GM21529 (cell line): ENCODE measurements around the gene NR2F1.
"Not testable (repeated sequence)": the region's sequence is repeated elsewhere in the genome, so short reads cannot be mapped to it uniquely, and the experiment has no call there.

Experiments used
- ATAC-seq: cut with Tn5 transposase; IDR thresholded peaks from one replicate; pipeline ENCODE4 v1.9.1; 2021; ENCODE audit not compliant: unreplicated experiment

The NR2F1 gene

DNA sequence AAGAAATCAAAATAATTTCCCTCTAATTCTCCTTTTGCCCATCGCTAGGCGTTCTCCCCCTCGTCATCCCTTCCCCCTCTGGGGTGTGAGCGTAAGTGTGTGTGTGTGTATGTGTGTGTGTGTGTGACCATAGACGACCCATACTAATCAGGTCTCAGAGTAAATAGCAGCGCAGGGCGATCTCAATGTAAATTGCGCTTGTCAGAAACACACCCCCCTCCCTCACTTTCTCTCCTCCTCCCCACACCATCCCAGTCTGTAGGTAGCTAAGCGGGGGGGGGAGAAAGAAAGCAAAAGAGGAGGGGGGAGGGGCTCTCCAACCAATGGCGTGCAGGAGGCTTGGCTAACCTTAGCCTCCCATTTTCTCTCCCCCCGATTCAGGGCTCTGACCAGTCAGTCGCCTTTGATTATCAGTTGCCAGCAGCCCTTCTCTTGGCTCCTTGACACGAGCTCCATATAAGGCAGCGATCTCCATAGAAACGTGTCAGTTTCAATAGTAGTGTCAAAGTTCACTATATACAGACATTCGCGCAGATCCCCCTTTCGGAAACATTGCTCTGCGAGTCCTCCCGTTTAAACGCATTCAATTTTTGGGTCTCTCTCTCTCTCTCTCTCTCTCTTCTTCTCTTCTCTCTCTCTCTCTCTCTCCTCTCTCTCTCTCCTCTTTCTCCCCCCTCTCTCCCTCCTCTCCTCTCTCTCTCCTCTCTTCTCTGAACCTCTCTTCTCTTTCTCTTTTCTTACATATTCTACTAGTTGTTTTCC is at the start of gene NR2F1:
TSS of gene NR2F1 (plus strand) at position 546 of the 762 bp plus-strand sequence. CDS start 1,802 bp downstream, outside the sequence.
- ATAC-seq: no peak

DNA sequence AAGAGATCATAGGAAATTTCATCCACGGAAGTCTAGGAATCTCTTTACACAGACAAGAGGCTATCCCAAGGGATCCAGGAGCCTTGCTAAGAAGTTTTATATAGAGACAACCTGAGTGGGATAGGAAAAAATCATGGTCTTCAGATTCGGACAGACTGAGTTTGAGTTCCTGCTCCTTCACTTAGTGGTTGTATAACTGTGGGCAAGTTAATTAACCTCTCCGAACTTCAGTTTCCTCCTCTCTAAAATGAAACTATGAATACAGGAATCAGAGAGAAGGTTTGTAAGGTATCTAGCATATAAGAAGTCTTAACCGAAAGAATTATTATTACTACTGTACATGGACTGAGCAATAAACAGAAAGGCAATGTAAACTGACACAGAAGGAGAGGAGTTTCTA is 37.1 kb upstream of the NR2F1 start:
- ATAC-seq: no peak

DNA sequence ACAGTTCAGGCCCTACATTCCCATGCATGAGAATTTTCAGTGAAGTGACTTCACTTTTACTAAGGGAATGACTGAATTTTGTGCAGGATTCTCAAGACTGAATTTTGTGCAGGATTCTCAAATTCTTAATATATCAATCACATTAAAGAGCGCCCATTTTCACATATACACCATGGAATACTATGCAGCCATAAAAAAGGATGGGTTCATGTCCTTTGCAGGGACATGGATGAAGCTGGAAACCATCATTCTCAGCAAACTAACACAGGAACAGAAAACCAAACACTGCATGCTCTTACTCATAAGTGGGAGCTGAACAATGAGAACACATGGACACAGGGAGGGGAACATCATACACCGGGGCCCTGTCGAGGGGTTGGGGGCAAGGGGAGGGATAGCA is 33.4 kb upstream of the NR2F1 start:
- not testable (repeated sequence) for ATAC-seq

DNA sequence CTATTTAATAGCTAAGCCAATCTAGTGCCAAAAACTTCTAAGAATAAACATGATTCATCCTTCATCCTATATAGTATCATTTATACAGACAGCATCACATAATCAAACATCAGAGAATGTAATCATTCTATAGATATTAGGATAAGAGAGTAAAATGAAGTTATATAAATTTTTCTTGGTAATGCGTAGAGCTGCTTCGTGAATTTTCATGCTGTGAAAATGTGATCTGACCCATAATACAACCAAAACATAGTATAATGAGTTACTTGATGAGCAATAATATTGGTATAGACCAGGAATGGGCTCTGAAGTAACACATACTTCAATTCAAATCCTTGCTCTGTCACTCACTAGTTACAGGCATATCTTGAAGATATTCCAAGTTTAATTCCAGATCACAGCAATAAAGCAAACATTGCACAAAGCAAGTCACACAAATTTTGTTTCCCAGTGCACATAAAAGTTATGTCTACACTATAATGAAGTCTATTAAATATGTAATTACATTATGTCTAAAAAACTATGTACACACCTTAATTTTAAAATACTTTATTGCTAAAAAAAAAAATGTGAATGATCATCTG is 25.9 kb upstream of the NR2F1 start:
- no peak for ATAC-seq

DNA sequence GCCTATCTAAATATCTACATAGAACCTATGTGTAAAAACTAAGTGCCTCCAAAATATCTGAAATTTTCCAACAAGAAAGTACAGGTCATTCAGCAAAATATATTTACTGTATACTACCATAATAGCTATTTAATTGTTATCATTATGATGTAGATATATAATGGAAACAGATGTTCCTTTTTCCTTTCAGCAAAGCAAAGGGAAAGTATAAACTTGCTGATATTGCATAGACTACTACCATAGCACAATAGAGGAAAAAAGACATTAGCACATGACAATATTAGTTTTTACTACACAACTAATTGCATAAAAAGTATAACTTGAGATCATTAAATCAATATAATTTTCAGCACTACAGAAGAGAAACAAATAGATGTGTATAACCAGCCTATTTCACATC is 16.9 kb upstream of the NR2F1 start:
- ATAC-seq: no peak

DNA sequence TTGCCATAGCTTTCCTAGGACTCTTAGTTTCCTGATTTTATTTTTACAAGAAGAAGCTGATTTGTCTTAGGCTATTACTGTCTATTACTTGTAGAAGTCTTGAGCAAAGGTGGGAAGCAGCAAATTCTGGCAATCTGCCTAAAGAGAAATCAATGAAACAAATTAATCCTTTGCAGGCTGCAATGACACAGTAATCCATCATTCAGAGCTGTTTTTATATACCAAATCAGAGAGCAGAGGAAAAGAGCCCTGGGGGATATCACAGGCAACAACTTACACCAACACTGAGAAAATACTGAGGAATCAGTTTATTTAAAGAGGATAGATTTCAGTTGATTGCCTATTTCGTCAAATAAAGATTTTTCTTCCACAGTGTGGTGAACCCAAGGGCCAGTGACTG is 15.6 kb upstream of the NR2F1 start:
- ATAC-seq: no peak

DNA sequence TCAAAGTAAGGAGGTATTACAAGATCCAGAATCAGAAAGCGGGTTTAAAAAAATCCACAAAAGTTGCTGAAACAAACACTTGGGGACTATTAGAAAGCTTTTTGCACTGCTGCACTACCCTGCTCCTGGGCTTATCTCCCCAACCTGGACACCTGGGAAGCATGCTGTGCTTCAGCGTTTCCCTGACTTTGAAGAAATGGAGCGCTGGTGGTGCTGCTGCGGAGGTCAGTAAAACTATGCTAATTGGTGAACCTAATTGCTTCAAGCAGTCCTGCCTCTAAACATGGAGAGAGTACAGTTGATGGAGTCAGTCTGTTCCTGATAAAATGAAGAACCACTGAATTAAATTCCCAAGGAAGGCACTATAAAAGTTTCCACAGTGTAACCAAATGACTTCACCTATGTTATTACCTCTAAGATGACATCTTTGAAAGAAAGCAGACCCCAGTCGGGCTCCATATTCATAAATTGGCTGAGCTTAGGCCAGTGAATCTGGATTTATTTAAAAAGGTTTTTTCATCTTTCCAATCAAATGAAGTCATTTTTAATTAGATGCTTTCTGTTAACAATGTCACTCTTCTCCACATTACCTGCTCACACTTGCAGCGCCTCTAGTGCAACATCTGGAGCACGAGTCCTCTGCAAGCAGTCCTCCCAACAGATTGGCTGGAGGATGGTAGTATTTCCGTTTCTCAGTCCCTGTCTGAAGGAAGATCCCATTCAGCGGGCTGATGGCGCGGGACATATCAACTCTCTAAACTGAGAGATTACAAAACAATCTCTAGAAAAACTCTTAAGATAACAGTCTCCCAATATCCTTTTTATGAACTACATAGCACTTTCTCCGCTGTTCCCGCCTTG is 13.5 kb upstream of the NR2F1 start:
- no peak for ATAC-seq

DNA sequence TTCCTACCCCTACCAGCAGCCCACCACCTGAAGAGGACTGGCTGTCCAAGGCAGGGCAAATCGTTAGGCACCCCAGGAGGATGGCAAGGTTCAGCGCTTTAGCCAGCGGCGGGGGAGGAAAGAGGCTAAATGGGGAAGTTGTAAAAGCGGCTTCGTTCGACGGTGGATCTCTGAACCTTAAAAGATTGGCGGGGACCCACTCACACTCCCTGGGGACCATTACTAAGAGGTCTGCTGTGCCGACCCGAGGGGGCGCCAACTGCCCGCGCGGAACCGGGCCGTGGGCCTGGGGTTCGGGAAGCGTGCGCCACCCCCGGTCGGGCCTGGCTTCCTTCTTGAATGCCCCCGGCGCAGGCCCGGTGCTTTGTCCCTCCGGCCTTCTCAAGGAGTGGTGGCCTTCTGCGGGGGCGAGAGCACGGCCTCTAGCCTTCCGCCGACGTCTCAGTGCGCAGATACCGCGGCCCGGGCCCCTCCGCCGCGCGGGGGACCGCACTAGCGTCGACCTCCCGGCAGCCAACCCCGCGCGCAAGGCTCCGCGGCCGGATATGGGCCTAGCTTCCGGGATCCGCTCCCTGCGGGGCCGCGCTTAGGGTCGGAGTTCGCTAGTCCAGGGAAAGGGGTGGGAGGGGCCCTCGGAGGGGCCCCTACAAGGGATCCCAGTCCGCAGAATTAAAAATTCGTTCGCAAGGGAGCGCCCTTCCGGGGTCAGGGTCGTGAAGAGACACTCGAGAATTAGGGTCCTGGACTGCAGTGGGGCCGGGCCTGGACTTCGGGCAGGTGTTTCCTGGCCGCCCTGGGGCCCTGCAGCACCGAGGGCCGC is 12.5 kb upstream of the NR2F1 start:
- no peak for ATAC-seq

DNA sequence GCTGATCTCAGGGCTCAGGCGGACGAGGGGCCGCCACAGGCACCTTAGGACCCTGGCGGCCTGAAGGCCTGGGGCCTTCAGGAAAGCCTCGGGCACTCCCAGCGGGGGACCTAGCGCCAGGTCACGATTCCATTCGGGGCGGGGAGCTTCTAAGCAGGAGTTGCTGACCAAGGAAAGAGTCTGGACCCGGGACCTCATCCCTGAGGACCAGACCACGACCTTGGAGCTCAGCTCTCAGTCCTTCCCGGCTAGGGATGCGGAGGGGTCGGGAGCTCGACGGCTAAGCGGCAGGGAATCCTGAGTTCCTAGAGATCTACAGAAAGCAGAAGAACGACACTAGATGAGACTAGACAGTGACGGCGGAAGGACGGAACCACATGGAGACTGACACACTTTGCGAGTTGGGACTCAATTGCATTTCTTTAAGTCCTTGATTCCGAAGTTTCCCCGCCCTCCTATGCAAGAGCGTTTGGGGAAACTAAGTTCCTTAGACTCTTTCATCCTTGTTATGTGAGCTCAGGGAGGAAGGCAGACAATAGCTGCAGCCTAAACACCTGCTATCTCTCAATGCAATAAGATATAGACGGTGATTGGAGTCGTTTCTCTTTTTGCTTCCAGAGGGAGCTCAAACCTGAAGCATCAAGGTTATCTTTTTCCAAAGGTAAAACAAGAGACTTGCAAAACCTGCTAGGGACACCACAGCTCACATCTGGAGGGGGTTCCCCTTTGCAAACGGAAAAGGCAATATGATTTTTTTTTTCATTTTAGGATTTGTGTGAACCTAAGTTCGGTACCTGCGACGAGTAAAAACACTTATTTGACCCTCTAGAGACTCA is 11.7 kb upstream of the NR2F1 start:
- no peak for ATAC-seq

DNA sequence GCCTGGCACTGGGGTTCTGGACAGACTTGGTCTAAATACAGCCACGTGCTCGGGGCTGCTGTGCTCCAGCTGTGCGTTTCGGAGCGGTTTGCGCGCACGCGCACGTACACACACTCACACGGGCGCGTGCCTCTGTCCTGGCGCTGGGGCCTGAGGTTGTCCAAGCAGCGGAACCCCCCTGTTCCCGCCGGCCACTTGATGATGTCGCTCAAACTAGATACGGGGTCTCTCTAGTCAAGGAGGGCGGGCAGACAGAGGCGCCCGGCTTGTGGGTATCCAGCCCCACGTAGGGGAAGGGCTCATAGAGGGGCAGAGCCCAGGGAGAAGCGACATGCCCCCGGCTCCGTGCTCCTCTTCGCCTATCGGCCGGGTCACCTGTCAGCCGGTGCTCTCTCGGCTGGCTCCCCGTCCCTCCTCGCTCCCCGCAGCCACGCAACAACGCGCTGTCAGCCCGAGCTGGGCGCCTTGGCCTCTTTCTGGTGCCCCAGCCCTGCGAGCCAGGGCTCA is 10.9 kb upstream of the NR2F1 start:
- no peak for ATAC-seq

DNA sequence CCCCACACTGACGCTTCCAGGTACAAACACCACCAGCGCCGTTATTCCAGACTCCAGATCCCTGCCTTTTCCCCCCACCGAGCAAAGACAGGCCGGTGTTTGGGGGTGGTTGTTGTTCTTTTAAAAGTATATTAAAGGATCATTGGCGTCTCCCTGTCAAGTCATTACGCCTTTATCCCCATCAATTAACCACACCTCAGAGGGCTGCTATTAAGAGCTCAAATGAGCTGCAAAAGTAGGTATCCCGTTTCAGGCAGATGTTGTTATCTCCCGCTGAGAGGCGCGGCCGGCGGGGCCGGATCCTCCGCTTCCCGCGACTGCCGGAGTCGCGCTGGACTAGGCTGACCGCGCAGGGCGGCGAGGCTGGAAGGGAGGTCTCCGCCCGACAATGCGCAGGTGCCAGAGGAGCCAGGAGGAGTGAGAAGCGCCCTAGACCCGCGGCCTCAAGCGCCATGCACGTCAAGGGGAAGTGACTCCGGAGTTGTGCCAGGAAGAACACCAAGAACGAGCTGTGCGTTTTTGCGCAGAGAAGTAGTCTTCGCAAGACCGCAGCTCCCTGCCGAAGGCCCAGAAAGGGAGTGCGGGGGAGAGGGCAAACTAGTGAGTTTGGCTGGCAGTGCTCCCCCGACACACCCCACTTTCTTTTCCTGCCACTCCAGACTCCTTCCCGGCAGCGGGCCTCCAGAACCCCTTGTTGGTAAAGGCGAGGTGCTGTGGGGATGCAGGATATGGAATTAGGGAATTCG is 10.2 kb upstream of the NR2F1 start:
- no peak for ATAC-seq

DNA sequence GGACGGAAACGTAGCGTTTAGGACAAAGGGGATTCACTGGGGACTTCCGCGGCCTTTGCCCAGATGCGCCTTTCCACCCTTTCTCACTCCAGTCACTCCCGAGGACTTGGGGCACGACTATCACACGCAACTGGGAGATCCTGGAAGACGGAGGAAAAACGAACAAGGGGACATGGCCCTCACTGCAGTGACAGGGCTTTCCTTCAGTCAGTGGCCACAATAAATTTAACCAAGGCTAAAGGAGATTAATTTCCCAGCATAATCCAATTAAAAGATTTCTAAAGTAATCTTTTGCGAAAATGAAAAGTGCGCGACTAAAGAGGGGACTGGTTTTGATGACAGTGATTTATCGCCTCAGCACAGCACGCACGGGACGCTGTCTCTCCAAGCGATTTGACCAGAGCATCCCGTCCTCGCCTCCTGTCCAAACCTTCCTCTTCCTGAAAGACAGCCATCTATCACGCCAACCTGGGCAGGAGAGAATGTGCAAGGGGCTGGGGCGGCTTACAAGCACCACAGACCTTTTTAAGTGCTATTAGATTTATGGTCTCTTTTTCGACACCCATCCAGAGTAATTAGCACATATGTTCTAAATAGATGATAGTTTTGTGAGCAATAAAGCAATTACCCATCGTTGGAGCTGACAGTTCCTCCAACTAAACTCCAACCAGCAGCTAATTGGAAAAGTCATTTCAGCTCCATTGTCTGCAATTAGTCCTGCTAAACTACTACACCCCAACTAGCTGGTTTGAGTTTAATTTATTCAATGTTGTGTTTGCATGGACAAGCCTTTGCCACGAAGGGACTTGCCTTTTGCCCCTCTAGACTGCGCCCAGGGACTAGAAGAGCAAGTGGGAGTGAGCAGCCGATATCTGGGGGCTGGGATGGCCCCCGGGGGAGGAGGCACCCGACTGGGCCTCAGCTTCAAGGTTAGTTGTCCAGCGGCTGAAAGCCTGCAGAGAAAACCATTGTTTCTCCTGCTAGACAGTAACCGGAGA is 9.4 kb upstream of the NR2F1 start:
- ATAC-seq: no peak

DNA sequence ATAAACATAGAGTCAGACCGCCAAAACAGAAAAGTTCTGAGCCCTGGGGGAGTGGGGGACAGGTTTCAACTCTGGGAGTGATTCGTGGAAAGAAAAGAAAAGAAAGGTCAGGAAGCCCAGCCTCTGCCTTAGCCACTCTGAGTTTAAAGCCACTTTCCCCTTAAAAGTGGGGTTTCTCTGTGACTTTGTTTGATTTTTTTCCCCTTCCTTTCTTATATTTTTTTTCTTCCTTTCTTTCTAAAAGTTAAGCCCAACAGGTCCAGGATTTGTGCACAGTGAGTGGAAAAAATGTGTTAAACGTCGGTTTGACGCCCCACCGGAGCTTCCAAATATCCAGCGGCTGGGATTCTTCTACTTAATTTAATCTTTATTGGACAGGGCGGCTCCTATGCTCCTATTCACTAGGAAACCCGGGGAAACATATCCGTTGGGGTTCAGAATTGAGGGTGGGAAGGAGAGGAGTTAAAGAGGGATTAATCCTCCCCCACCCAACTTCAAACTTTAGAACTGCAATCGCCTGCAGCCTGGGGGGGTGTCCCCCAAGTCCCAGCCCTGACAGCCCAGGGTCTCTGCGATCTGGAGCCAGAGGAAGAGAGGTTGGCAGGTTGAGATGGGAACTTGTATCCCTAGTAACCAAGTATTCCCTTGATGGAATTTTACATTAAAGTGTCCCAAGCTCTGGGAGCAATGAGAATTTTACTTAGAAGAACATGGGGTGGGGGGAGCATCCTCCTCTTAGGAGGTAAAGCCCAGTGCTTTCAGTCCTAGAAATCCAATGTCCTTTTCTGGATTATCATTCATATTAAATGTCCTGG is 8.3 kb upstream of the NR2F1 start:
- no peak for ATAC-seq

DNA sequence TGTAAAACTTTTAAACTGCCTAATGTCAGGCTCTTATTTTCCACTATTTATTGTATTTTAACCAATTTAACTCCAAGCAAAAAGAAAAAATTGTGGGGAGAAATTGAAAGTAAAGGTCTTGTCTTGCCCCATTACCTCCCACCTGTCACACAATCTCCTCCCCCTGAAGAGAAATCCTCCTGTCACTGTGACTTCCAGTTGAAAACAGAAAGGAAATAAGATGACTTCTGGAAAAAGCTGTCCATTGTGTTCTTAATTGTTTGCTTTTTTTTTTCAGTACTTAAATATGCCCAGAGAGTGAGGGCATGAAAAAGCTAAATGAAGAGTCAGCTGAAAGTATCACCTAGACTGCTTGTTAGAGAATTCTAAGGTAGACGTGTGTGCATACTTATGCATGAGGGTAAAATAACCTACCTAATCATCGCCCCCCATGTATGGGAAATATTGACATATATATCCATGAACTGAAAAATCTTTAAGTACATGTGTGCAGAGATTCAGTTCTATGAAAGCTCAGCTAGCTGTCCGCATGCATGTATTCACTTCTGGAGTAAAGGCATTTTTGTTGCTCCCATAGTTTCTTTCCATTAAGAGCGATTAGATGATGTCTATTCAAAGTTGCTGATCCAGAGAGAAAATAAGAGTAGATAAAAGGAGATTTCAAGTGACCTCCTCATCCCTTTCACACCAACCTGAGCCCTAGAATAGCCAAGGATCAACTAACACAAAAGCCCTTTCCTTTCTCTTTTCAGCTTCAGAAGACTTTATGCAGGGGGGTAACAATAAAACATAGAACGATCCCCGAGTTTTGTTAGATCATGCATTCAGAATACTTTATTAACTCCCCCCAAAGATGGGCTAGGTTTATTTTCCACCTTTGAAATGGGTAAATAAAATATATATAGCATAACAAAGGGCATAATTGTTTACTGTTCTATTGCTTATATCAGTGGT is 7.3 kb upstream of the NR2F1 start:
- ATAC-seq: no peak

DNA sequence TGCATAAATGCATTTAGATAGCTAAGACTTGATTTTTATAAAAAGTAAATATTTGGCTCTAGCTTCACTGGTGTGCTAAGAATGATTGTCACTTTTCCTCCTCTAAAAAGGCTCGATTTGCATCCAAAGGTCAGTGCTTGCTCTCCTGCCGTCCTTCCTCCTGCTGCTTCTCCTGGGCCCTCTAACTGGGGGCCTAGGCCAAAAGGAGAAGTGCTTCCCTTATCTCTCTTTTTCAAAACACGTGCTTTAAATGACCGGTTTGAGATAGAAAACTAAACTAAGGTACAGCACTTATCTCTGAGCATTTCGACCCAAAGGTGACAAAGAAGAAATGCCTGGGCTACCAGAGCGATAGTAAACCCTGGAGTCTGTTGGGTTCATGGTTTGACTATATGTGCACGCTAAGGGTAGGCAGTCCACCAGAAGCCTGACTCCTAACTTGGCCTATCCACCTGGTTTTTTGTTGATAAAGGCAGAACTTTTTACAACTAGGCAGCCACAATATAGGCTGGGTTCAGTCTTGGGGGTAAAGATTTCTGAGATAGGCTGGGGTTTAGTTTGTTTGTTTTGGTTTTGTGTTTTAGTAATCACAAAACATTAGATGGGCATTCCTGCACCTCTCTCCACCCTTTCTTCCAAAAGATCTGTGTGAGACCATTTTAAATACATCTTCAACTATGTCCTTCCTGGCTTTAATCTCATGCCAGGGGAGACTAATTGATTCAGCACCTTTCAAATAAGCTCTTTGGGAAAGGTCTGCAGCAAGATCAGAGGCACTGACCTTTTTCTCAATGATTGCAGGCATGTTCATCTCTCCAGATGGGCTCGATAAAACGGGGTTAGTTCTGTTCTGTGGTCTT is 5.8 kb upstream of the NR2F1 start:
- no peak for ATAC-seq
